Naive thymus-derived CD4-positive, alpha-beta T cell (primary cell): ENCODE measurements around the gene MRPL18. TPM values are rescaled to one million over a fixed set of nuclear protein-coding genes. Genes with fewer than 3 reads are reported as not detected.

ENCODE experiments used
- ATAC-seq: fragments of 150-1000 bp; cut with Tn5 transposase; 2 replicates; pipeline ENCODE4 v1.10.0; 2021; ENCODE audit warnings: mild to moderate bottlenecking, moderate library complexity
- CTCF ChIA-PET: fragments of 350-600 bp; sonication (Branson Sonifier 250); formaldehyde crosslinking; loops from one replicate; lab custom pipeline; 2021; ENCODE audit warnings: antibody characterized with exemption; lab: Charles Lee
- POLR2A ChIA-PET: fragments of 350-600 bp; sonication (Branson Sonifier 250); formaldehyde crosslinking; loops from one replicate; lab custom pipeline; 2021; ENCODE audit warnings: antibody characterized with exemption, inconsistent platforms; lab: Charles Lee
- DNase-seq, 9 donors: peaks; one replicate each; pipeline versions ENCODE4 v3.0.0 to v3.0.0-alpha.2; 2020 to 2022; ENCODE audit warnings: mixed read lengths in 1 of 9
- H3K27ac ChIP-seq: one replicate; pipeline ENCODE4 v1.7.0; 2013; ENCODE audit warnings: mild to moderate bottlenecking, low read depth, low read length, moderate library complexity
- H3K27me3 ChIP-seq, 2 donors: one replicate each; pipeline ENCODE4 v1.7.0; 2013; ENCODE audit warnings: low read length in 2 of 2, mild to moderate bottlenecking in 2 of 2, moderate library complexity in 2 of 2; ENCODE audit not compliant: control insufficient read depth in 2 of 2, insufficient read depth in 2 of 2
- H3K36me3 ChIP-seq, 3 experiments: 1 replicate in 2 of 3; 2 replicates in 1 of 3; pipeline ENCODE4 v1.7.0; 2013; ENCODE audit warnings: low read length in 3 of 3, mild to moderate bottlenecking in 3 of 3, moderate library complexity in 1 of 3; ENCODE audit not compliant: insufficient read depth in 3 of 3, control insufficient read depth in 2 of 3
- H3K4me1 ChIP-seq, 2 donors: one replicate each; pipeline ENCODE4 v1.7.0; 2013; ENCODE audit warnings: low read length in 2 of 2, mild to moderate bottlenecking in 2 of 2, moderate library complexity in 1 of 2; ENCODE audit not compliant: control insufficient read depth in 2 of 2, insufficient read depth in 2 of 2
- H3K4me3 ChIP-seq: 2 replicates; pipeline ENCODE4 v1.7.0; 2013; ENCODE audit warnings: mild to moderate bottlenecking, low read length
- H3K9me3 ChIP-seq, 3 experiments: 1 replicate in 2 of 3; 2 replicates in 1 of 3; pipeline ENCODE4 v1.7.0; 2013; ENCODE audit warnings: low read length in 3 of 3; ENCODE audit not compliant: control insufficient read depth in 2 of 3
- H3K27ac Mint-ChIP-seq, 9 donors: one replicate each; pipeline ENCODE4 v1.8.0; 2020 to 2022; ENCODE audit warnings: mixed read lengths in 9 of 9, mild to moderate bottlenecking in 8 of 9, moderate library complexity in 5 of 9, inconsistent platforms in 2 of 9
- H3K27me3 Mint-ChIP-seq, 5 donors: one replicate each; pipeline ENCODE4 v1.8.0; 2021 to 2022; ENCODE audit warnings: mixed read lengths in 5 of 5, mild to moderate bottlenecking in 1 of 5
- H3K36me3 Mint-ChIP-seq, 5 donors: one replicate each; pipeline ENCODE4 v1.8.0; 2020 to 2022; ENCODE audit warnings: mixed read lengths in 5 of 5, mild to moderate bottlenecking in 3 of 5, inconsistent platforms in 1 of 5
- H3K4me1 Mint-ChIP-seq, 7 donors: one replicate each; pipeline ENCODE4 v1.8.0; 2020 to 2022; ENCODE audit warnings: mixed read lengths in 7 of 7, mild to moderate bottlenecking in 3 of 7, inconsistent platforms in 1 of 7
- H3K4me3 Mint-ChIP-seq, 10 donors: one replicate each; pipeline ENCODE4 v1.8.0; 2020 to 2022; ENCODE audit warnings: mild to moderate bottlenecking in 10 of 10, mixed read lengths in 10 of 10, moderate library complexity in 6 of 10, inconsistent platforms in 2 of 10
- H3K9me3 Mint-ChIP-seq, 11 donors: one replicate each; pipeline ENCODE4 v1.8.0; 2020 to 2022; ENCODE audit warnings: mixed read lengths in 11 of 11, mild to moderate bottlenecking in 4 of 11, inconsistent platforms in 1 of 11, moderate library complexity in 1 of 11
- intact Hi-C, 2 donors: fragments of 100-400 bp; cut with micrococcal nuclease; formaldehyde crosslinking; loops; one replicate each; pipeline ENCODE4 v1.15.1; 2023
- polyA plus RNA-seq, 2 donors: library from polyadenylated mRNA; unstranded; fragments of 300-500 nt; fragmentation: Illumina TruSeq; gene quantifications; one replicate each; pipeline ENCODE4 v1.2.3, GENCODE V29; 2021
- total RNA-seq, 6 experiments: library from RNA in 5 of 6; stranded (reverse) in 5 of 6; gene quantifications; 1 replicate in 5 of 6; 2 replicates in 1 of 6; pipeline ENCODE4 v1.2.3 and lab custom pipeline; 2021 to 2026

The MRPL18 gene
- total and polyA plus RNA-seq, 7 experiments from 2014 or later, result 18.8 to 122 (median 39.8) TPM

- Histone ChIP-seq H3K27ac (peak overlapping the region; percentile 19), H3K27me3 (no peaks in the 10 kb centered on the region), H3K9me3 (no peaks in the 10 kb centered on the region), H3K36me3 (peaks cover 0 to 34% (median 7%) of the 10 kb centered on the region in 3 experiments), H3K4me1 (peaks cover 6 to 15% of the 10 kb centered on the region in 2 donors), H3K4me3 (no peak overlapping the region)
- ATAC-seq (no peak), DNase-seq (no peak)
- peak overlapping the region in 9 of 10 donors; percentile 0 to 49 (median 30) for H3K4me3 Mint-ChIP-seq
- H3K36me3 Mint-ChIP-seq, result peaks cover 4 to 31% (median 19%) of the 10 kb centered on the region in 5 donors
- H3K27me3 Mint-ChIP-seq, result no peaks in the 10 kb centered on the region
- CTCF ChIA-PET, result interaction anchor here (0.6 to 1.2 kb wide), 2 partner anchors 30 to 676 kb away, joined by 3 to 4 read pairs; partner anchors contain the start of gene TCP1
- no peaks in the 10 kb centered on the region for H3K9me3 Mint-ChIP-seq
- POLR2A ChIA-PET, result interaction anchor here (1.0 to 8.3 kb wide), 8 partner anchors 10 to 67 kb away, joined by 3 to 101 read pairs (median 20); partner anchors contain the start of genes MRPL18, SOD2, TCP1 and WTAP
- H3K4me1 Mint-ChIP-seq, result peaks cover 21 to 43% (median 33%) of the 10 kb centered on the region in 7 donors
- intact Hi-C loops, result loop anchor here (2.0 to 5.0 kb wide), 2 partner anchors 19 to 1592 kb away; partner anchors contain the start of genes GTF2H5 (in 1 of the 2) and SERAC1 (in 1 of the 2)
- peak overlapping the region; percentile 6 to 85 (median 47) for H3K27ac Mint-ChIP-seq
Observed at GRCh38 chr6:159759645-159760044, 30.6 kb upstream of the MRPL18 start.

DNA sequence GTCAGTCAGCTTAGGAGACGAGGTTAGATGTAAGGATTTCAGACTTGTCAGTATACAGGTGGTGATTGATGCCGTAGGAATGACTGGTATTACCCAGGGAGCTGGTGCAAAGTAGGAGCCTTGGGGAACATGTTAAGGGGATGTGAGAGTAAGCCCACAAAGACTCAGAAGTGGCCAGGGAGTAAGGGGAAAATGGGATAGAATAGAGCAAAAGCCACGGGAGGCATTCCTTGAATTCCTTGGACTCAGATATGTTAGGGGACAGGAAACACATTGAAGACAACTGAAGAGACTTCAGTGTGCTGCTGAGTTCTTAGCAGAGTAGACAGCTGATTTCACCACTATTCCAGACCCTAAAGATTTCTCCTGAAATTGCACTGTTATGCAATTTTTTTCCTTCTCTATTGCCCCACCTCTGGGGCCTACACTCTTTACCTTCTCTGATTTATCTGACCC is 29.6 kb upstream of the MRPL18 start:
- no peaks in the 10 kb centered on the region for H3K27me3 ChIP-seq
- H3K27ac Mint-ChIP-seq, result peak overlapping the region; percentile 93 to 99 (median 97)
- DNase-seq (no peak), ATAC-seq (no peak)
- no peaks in the 10 kb centered on the region for H3K9me3 Mint-ChIP-seq
- peak overlapping the region; percentile 99 for H3K4me3 ChIP-seq
- peaks cover 0 to 26% (median 0%) of the 10 kb centered on the region in 3 experiments for H3K36me3 ChIP-seq
- no peaks in the 10 kb centered on the region for H3K27me3 Mint-ChIP-seq
- H3K4me1 ChIP-seq, result peaks cover 6 to 15% of the 10 kb centered on the region in 2 donors
- POLR2A ChIA-PET, result interaction anchor here (1.3 to 8.3 kb wide), 10 partner anchors 9 to 68 kb away, joined by 3 to 101 read pairs (median 10); partner anchors contain the start of genes MRPL18, SOD2, TCP1 and WTAP
- peaks cover 23 to 41% (median 34%) of the 10 kb centered on the region in 7 donors for H3K4me1 Mint-ChIP-seq
- peak overlapping the region; percentile 98 for H3K27ac ChIP-seq
- peak overlapping the region; percentile 84 to 97 (median 94) for H3K4me3 Mint-ChIP-seq
- no peaks in the 10 kb centered on the region for H3K9me3 ChIP-seq
- CTCF ChIA-PET, result interaction anchor here (1.0 to 1.8 kb wide), 2 partner anchors 34 to 70 kb away, joined by 3 to 7 read pairs; partner anchors contain the start of gene WTAP
- intact Hi-C loops, result loop anchor here in 1 of 2 donors (5.0 kb wide), 1 partner anchor 1593 kb away; the partner anchor contains the start of genes GTF2H5 and SERAC1
- peaks cover 4 to 28% (median 13%) of the 10 kb centered on the region in 5 donors for H3K36me3 Mint-ChIP-seq

- Mint-ChIP-seq H3K36me3 (peaks cover 4 to 23% (median 11%) of the 10 kb centered on the region in 5 donors), H3K27ac (peak overlapping the region; percentile 93 to 99 (median 97)), H3K9me3 (no peaks in the 10 kb centered on the region), H3K4me1 (peaks cover 23 to 42% (median 34%) of the 10 kb centered on the region in 7 donors), H3K4me3 (peak overlapping the region; percentile 84 to 97 (median 94)), H3K27me3 (no peaks in the 10 kb centered on the region)
- ChIA-PET CTCF (interaction anchor here (1.0 to 1.8 kb wide), 3 partner anchors 28 to 71 kb away, joined by 3 to 7 read pairs (median 6); partner anchors contain the start of genes MRPL18, TCP1 and WTAP), POLR2A (interaction anchor here (0.7 to 8.3 kb wide), 15 partner anchors 10 to 220 kb away, joined by 3 to 101 read pairs (median 5); partner anchors contain the start of genes MRPL18, SOD2, TCP1 and WTAP)
- Histone ChIP-seq H3K4me3 (peak overlapping the region; percentile 99), H3K4me1 (peaks cover 6 to 15% of the 10 kb centered on the region in 2 donors), H3K36me3 (peaks cover 0 to 29% (median 0%) of the 10 kb centered on the region in 3 experiments), H3K27me3 (no peaks in the 10 kb centered on the region), H3K27ac (peak overlapping the region; percentile 98), H3K9me3 (no peaks in the 10 kb centered on the region)
- peak in 1 of 9 donors; percentile 42 for DNase-seq
- no peak for ATAC-seq
- intact Hi-C loops, result loop anchor here in 1 of 2 donors (5.0 kb wide), 1 partner anchor 1594 kb away; the partner anchor contains the start of genes GTF2H5 and SERAC1
Observed at GRCh38 chr6:159761129-159761872, 29.0 kb upstream of the MRPL18 start.

- peaks cover 23 to 49% (median 34%) of the 10 kb centered on the region in 7 donors for H3K4me1 Mint-ChIP-seq
- DNase-seq (peak; percentile 89 to 95 (median 93)), ATAC-seq (peak; percentile 94)
- peak within 1 kb of the TSS; percentile 99 for H3K4me3 ChIP-seq
- no peaks in the 10 kb centered on the region for H3K9me3 Mint-ChIP-seq
- H3K36me3 ChIP-seq, result peaks cover 0 to 31% (median under 1%) of the 10 kb centered on the region in 3 experiments
- H3K36me3 Mint-ChIP-seq, result peaks cover 4 to 26% (median 15%) of the 10 kb centered on the region in 5 donors
- H3K27ac ChIP-seq, result peak within 1 kb of the TSS; percentile 98
- peaks cover 6 to 15% of the 10 kb centered on the region in 2 donors for H3K4me1 ChIP-seq
- intact Hi-C loops, result loop anchor here (1.0 to 5.0 kb wide), 5 partner anchors 27 to 1595 kb away; partner anchors contain the start of genes SOD2 (in 2 of the 2), TCP1 (in 2 of the 2), WTAP (in 2 of the 2) and GTF2H5 (in 1 of the 2)
- no peaks in the 10 kb centered on the region for H3K27me3 Mint-ChIP-seq
- ChIA-PET CTCF (interaction anchor here (1.4 to 1.8 kb wide), 2 partner anchors 27 to 36 kb away, joined by 6 to 7 read pairs; partner anchors contain the start of genes MRPL18, TCP1 and WTAP), POLR2A (interaction anchor here (0.7 to 8.3 kb wide), 14 partner anchors 10 to 220 kb away, joined by 3 to 101 read pairs (median 6); partner anchors contain the start of genes MRPL18, SOD2, TCP1 and WTAP)
- H3K27me3 ChIP-seq, result no peaks in the 10 kb centered on the region
- H3K9me3 ChIP-seq, result no peaks in the 10 kb centered on the region
- peak within 1 kb of the TSS; percentile 93 to 99 (median 97) for H3K27ac Mint-ChIP-seq
- H3K4me3 Mint-ChIP-seq, result peak within 1 kb of the TSS; percentile 84 to 97 (median 94)
Observed at GRCh38 chr6:159761873-159762680, 28.2 kb upstream of the MRPL18 start, which contains the start of gene ACAT2. Gene ACAT2 (plus strand): TSS chr6:159762045. CDS start chr6:159762088, 43 bp downstream.

- Histone ChIP-seq H3K4me1 (peaks cover 6 to 15% of the 10 kb centered on the region in 2 donors), H3K4me3 (peak overlapping the region; percentile 99), H3K27me3 (no peaks in the 10 kb centered on the region), H3K36me3 (peaks cover 0 to 38% (median 7%) of the 10 kb centered on the region in 3 experiments), H3K27ac (peak overlapping the region; percentile 98), H3K9me3 (no peaks in the 10 kb centered on the region)
- Mint-ChIP-seq H3K4me1 (peaks cover 23 to 48% (median 34%) of the 10 kb centered on the region in 7 donors), H3K9me3 (no peaks in the 10 kb centered on the region), H3K27me3 (no peaks in the 10 kb centered on the region), H3K36me3 (peaks cover 4 to 29% (median 18%) of the 10 kb centered on the region in 5 donors), H3K4me3 (peak overlapping the region; percentile 84 to 97 (median 94)), H3K27ac (peak overlapping the region; percentile 93 to 99 (median 97))
- intact Hi-C loops, result loop anchor here (1.0 to 5.0 kb wide), 5 partner anchors 27 to 1595 kb away; partner anchors contain the start of genes SOD2 (in 2 of the 2), TCP1 (in 2 of the 2), WTAP (in 2 of the 2) and GTF2H5 (in 1 of the 2)
- POLR2A ChIA-PET, result interaction anchor here (0.8 to 8.3 kb wide), 7 partner anchors 19 to 70 kb away, joined by 3 to 101 read pairs (median 13); partner anchors contain the start of genes MRPL18, SOD2, TCP1 and WTAP
- ATAC-seq (peak; percentile 14), DNase-seq (peak in 3 of 9 donors; percentile 11 to 50 (median 50))
- CTCF ChIA-PET, result no interaction called here
Observed at GRCh38 chr6:159762681-159763293, 27.5 kb upstream of the MRPL18 start.
